Ovary (tissue), 3 donors: Measurements from ENCODE around the gene FEM1C.

ENCODE experiments used
- CTCF ChIP-seq, 3 donors: fragments of 450-650 bp in 2 of 3; fragments of 200-600 bp in 1 of 3; IDR thresholded peaks; one replicate each; pipeline versions ENCODE4 v1.5.1 to v1.8.0; 2016 to 2022; ENCODE audit warnings: antibody characterized with exemption in 3 of 3, mild to moderate bottlenecking in 1 of 3
- EP300 ChIP-seq: sonication (generic); formaldehyde crosslinking; IDR thresholded peaks from one replicate; pipeline ENCODE4 v1.6.1; 2017; ENCODE audit warnings: antibody characterized with exemption
- POLR2A ChIP-seq: fragments of 450-650 bp; IDR thresholded peaks from one replicate; pipeline ENCODE4 v1.6.1; 2017; ENCODE audit warnings: antibody characterized with exemption, mild to moderate bottlenecking, moderate library complexity
- donor health status: DM: no; HTN: no; CAD: no.

GRCh38 chr5:115472271-115473025 is 72.1 kb downstream of the FEM1C start:
- TF ChIP-seq POLR2A (no peak), CTCF (IDR thresholded peaks at IDR 0.05) (no peak), EP300 (no peak)
